ENCODE data around the gene KRTAP4-12. TPM values are rescaled to one million over a fixed set of nuclear protein-coding genes. Genes with fewer than 3 reads are reported as not detected.
"Not testable (repeated sequence)": the region's sequence is repeated elsewhere in the genome, so short reads cannot be mapped to it uniquely, and the experiment has no call there.

Gene KRTAP4-12
- total RNA-seq, 4 donors from 2014 or later: not detected

DNA sequence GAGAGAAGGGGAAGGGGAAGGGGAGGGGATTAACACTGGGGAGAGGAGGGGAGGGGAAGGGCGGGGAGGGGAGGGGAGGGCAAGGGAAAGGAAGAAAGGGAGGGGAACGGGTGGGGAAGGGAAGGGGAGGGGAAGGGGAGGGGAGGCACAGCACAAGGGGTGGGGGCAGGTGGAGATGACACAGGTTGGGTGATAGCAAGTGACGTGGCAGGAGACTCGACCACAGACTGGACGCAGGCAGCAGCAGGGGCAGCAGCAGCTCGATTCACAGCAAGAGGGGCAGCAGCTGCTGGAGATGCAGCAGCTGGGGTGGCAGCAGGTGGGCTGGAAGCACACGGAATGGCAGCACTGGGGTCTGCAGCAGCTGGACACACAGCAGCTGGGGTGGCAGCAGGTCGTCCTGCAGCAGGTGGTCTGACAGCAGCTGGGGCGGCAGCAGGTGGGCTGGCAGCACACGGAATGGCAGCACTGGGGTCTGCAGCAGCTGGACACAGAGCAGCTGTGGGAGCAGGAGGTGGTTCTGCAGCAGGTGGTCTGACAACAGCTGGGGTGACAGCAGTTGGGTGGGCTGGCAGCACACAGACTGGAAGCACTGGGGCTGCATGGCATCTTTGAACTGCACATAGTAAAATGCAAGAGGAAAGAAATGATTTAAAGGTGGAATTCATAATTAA is 22.3 kb downstream of the KRTAP4-12 start, which contains the start of gene KRTAP4-16:
Gene KRTAP4-16, minus strand, starts transcription at position 624 of the 674 bp plus-strand sequence. Its CDS starts 0 bp downstream, at position 624.
- no peak within 1 kb of the TSS for H3K4me3 ChIP-seq
- no peaks in the 10 kb centered on the region for H3K36me3 ChIP-seq
- no peaks in the 10 kb centered on the region for H3K9me3 ChIP-seq
- no peak within 1 kb of the TSS for H3K27ac ChIP-seq
- TF ChIP-seq POLR2A (IDR thresholded peaks at IDR 0.05): no peak
- TF ChIP-seq, protein P1, sequence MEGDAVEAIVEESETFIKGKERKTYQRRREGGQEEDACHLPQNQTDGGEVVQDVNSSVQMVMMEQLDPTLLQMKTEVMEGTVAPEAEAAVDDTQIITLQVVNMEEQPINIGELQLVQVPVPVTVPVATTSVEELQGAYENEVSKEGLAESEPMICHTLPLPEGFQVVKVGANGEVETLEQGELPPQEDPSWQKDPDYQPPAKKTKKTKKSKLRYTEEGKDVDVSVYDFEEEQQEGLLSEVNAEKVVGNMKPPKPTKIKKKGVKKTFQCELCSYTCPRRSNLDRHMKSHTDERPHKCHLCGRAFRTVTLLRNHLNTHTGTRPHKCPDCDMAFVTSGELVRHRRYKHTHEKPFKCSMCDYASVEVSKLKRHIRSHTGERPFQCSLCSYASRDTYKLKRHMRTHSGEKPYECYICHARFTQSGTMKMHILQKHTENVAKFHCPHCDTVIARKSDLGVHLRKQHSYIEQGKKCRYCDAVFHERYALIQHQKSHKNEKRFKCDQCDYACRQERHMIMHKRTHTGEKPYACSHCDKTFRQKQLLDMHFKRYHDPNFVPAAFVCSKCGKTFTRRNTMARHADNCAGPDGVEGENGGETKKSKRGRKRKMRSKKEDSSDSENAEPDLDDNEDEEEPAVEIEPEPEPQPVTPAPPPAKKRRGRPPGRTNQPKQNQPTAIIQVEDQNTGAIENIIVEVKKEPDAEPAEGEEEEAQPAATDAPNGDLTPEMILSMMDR (IDR thresholded peaks at IDR 0.05): no peak
- H3K27me3 ChIP-seq: no peaks in the 10 kb centered on the region
- no peaks in the 10 kb centered on the region for H3K4me1 ChIP-seq
- intact Hi-C loops (cut with DNase I; ENCODE audit: low total_unique reads): no loop called here
- no peak for DNase-seq

DNA sequence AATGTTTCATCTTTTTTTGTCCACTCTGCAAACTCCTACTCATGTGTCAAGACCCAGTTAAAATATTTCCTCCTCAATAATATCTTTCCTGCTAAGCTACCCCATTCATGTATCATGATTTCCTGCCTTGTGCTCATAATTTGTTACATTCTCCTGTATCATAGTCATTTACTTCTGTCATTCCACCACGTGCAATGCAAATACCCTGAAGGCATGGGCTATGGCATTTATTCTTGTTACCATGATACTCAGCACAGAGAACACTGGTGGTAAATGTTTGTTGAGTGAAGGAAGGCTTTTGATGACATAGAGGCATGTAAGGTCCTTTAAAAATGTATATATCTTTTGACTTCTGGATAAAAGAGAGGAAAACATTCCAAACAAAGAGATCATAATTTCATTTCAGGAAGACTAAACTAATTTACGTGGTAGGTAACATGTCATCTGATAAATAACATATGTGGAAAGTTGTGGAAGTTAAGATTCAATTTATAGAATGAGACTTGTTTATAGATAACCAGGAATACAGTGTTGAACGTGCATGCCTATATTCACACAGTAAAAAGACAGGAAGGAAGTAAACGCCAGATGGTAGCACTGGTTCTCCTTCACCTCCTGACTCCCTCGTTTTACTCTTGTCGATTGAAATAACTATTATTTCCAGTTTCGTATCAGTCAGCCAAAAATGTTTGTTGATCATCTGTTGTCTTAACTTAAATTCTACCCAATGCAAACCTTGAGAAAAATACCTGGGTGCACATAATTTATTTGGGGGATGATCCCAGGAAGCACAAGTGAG is 24.1 kb downstream of the KRTAP4-12 start:
- H3K27me3 ChIP-seq; intact Hi-C loops (cut with DNase I; ENCODE audit: low total_unique reads); H3K4me3 ChIP-seq; H3K9me3 ChIP-seq; DNase-seq; H3K27ac ChIP-seq; H3K36me3 ChIP-seq; H3K4me1 ChIP-seq: not testable (repeated sequence)

DNA sequence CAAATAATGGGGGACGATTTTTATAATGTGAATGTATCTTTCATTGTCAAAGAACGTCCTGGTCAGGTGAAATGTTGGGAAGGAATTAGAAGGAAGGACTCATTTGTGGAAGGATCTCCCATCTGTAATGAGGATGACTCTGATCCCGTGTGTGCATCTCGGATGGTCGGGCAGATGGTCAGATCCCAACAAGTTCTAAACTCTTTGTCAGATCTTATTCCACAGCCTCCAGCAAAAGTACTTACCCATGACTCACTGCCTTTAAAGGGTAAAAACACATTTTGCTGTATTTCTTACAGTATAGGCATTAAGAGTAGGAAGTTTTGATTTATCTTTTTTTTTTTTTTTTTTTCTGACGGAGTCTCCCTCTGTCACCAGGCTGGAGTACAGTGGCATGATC is 25.5 kb downstream of the KRTAP4-12 start:
- Histone ChIP-seq H3K4me3 (no peak overlapping the region), H3K27me3 (no peaks in the 10 kb centered on the region), H3K27ac (no peak overlapping the region), H3K4me1 (no peaks in the 10 kb centered on the region), H3K36me3 (no peaks in the 10 kb centered on the region), H3K9me3 (no peaks in the 10 kb centered on the region)
- DNase-seq: no peak
- intact Hi-C loops (cut with DNase I; ENCODE audit: low total_unique reads): no loop called here
- TF ChIP-seq, protein P1 (IDR thresholded peaks at IDR 0.05): no peak
- no peak for TF ChIP-seq POLR2A (IDR thresholded peaks at IDR 0.05)

DNA sequence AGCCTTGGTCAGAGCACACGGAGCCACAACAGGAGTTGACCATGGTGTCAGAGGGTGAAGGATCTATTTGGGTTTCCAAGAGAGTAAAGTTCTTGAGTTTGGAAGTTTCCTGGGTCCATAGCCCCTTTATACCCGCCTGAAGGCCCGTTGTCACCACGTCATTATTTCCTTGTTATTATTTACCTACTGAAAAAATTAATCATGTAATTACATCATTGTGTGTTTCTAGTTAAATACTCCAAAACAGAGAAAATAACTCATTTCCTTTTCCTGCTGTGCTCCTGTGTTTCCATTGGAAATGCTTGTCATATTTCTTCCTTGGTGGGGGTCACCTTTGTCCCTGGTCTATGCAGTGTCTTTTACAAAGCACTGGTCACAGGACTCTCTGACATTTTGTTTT is 25.9 kb downstream of the KRTAP4-12 start, which contains the start of gene KRTAP4-8:
Gene KRTAP4-8, minus strand, starts transcription at position 101 of the 400 bp plus-strand sequence. Its CDS starts 58 bp downstream, at position 43.
- TF ChIP-seq POLR2A (IDR thresholded peaks at IDR 0.05): no peak
- TF ChIP-seq, protein P1 (IDR thresholded peaks at IDR 0.05): no peak
- H3K27ac ChIP-seq: no peak within 1 kb of the TSS
- no peak for DNase-seq
- H3K27me3 ChIP-seq: no peaks in the 10 kb centered on the region
- H3K4me3 ChIP-seq: no peak within 1 kb of the TSS
- H3K9me3 ChIP-seq: no peaks in the 10 kb centered on the region
- H3K4me1 ChIP-seq: no peaks in the 10 kb centered on the region
- H3K36me3 ChIP-seq: no peaks in the 10 kb centered on the region
- intact Hi-C loops (cut with DNase I; ENCODE audit: low total_unique reads): no loop called here

DNA sequence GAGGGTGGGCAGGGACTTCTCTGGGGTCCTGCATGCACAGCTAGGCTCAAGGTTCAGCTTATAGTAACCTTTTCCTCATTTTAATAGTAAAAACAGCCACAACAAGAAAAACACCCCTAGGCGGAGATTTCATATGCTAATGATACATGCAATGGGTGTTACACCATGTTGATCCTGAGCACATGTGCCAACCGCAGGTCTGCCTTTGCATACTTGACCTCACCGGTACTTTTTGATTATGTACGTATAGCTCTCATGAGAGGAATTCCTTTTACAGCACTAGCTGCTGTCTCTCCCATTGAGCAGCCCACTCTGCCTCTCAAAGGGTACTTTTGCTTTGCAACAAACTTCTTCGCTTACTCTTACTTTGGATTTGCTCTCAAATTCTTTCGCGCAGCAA is 27.9 kb downstream of the KRTAP4-12 start:
- intact Hi-C loops (cut with DNase I; ENCODE audit: low total_unique reads): no loop called here
- TF ChIP-seq POLR2A (IDR thresholded peaks at IDR 0.05): no peak
- TF ChIP-seq, protein P1 (IDR thresholded peaks at IDR 0.05): no peak

DNA sequence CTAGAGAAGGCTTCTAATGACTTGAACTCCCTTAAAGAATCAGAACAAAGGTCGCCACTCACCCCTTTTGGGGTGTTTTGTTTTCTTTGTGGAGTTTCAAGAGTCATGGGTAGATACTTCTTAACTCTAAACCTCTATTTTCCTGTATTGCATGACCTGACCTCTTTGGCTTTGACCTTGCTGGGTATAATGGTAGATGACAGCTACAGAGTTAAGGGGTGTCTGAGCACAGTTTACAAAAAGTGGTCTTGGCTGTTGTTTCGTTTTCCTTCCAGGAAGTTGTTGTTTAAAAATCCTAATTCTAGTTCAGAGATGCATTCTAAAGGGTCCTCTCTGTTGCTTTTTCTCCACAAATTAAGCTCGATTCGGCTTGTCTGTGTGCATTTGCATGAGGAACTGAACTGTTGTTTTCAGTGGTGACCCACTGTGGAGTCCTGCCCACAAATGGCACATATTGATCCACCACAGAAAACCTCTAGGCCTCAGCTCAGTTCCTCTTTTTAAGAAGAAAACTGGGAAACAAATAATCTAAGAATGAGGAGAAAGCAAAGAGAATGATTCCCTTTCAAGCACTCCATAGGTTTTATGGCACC is 35.1 kb downstream of the KRTAP4-12 start:
- H3K36me3 ChIP-seq; H3K27ac ChIP-seq; intact Hi-C loops (cut with DNase I; ENCODE audit: low total_unique reads); DNase-seq; H3K4me3 ChIP-seq; H3K9me3 ChIP-seq; H3K27me3 ChIP-seq; H3K4me1 ChIP-seq: not testable (repeated sequence)

More for the DNA sequence above, 27.9 kb downstream of the KRTAP4-12 start:
- H3K36me3 ChIP-seq: no peaks in the 10 kb centered on the region
- H3K27ac ChIP-seq: no peak overlapping the region
- H3K9me3 ChIP-seq: no peaks in the 10 kb centered on the region
- no peaks in the 10 kb centered on the region for H3K27me3 ChIP-seq
- no peak for DNase-seq
- H3K4me1 ChIP-seq: no peaks in the 10 kb centered on the region
- H3K4me3 ChIP-seq: no peak overlapping the region

DNA sequence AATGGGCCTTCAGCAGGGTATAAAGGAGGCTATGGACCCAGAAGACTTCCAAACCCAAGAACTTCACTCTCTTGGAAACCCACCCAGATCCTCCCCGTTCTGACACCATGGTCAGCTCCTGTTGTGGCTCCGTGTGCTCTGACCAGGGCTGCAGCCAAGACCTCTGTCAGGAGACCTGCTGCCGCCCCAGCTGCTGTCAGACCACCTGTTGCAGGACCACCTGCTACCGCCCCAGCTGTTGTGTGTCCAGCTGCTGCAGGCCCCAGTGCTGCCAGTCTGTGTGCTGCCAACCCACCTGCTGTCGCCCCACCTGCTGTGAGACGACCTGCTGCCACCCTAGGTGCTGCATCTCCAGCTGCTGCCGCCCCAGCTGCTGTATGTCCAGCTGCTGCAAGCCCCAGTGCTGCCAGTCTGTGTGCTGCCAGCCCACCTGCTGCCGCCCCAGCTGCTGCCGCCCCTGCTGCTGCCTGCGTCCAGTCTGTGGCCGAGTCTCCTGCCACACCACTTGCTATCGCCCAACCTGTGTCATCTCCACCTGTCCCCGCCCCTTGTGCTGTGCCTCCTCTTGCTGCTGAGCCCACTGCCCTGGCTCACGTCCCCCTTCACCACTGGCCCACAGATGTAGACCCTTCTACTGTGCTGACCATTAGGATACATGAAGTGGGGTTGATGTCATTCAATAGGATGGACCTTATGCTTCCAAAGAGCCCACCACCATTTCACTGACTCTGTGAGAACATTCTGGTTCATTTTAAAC is 39.7 kb downstream of the KRTAP4-12 start, which contains the start of gene KRTAP4-7:
Gene KRTAP4-7, plus strand, starts transcription at position 51 of the 757 bp plus-strand sequence. Its CDS starts 57 bp downstream, at position 108.
- DNase-seq; H3K27ac ChIP-seq; H3K9me3 ChIP-seq; H3K4me1 ChIP-seq; intact Hi-C loops (cut with DNase I; ENCODE audit: low total_unique reads); H3K4me3 ChIP-seq; H3K36me3 ChIP-seq; H3K27me3 ChIP-seq: not testable (repeated sequence)

DNA sequence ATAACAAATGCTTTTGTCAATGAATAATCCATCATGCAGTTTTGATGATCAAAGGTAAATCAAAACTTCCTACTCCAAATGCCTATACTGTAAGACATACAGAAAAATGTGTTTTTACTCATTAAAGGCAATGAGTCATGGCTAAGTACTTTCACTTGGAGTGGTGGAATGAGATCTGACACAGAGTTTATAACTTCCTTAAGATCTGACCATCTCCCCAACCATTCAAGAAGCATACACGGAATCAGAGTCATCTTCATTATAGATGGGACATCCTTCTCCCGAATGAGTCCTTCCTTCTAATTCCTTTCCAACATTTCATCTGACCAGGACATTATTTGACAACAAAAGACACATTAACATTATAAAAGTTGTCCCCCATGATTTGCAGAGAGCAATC is 40.6 kb downstream of the KRTAP4-12 start:
- intact Hi-C loops (cut with DNase I; ENCODE audit: low total_unique reads); H3K36me3 ChIP-seq; H3K4me3 ChIP-seq; H3K27me3 ChIP-seq; H3K9me3 ChIP-seq; H3K4me1 ChIP-seq; H3K27ac ChIP-seq; DNase-seq: not testable (repeated sequence)
